ENCODE measurements around the gene AACS.

Gene AACS

DNA sequence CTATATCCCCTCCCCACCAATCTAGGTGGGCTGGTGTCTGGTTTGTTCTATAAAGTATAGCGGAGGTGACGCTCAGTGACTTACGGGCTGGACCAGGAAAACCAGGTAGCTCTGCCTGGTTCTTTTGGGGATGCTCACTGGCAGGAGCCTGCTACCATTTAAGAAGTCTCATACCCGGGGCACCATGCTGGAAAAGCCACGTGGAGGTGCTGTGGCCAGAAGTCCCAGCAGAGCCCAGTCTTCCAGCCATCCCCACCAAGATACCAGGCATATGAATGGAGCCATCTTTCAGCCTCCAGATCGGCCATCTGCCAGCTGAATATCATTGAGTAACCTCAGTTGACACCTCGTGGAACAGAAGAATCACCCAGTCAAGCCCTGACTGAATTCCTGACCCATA is 87.2 kb downstream of the AACS start:
- no peak for DNase-seq (ENCODE audit: low spot score)

DNA sequence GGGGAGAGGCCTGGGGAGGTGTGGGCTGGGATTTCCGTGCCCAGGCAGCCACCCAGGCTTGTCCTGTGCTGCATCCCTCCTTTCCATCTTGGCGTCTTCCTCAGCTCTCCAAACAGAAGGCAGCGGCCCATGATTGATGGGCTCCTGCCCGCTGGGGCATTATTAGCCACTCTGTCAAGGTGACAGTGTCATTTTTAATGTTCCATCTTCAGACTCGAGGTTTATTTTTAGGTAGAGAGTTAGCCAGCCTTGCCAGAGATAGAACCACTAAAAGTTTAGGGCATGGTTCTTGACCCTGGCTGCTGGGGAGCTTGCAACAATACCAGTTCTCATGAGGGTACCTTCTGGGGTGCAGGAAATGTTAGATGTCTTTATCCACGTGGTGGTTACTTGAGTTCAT is 90.1 kb downstream of the AACS start:
- no peak for DNase-seq (ENCODE audit: low spot score)

DNA sequence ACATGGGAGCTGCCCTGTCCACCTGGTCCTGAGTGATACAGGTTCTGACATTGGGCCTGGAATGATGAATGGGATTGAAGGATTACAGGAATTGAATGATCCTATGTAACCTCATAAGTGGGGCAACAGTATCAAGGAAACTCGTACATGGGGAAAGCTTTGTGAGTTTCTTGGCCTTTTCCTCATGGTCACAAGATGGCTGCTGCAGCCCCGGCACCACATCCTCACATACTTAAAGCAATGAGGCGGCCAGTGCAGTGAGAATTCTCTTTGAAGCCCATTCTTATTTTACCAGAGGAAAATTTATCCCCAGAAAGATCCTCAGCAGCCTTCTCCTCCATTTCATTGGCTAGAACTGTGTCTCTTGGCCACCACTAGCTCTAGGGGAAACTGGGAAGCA is 91.9 kb downstream of the AACS start:
- no peak for DNase-seq (ENCODE audit: low spot score)

DNA sequence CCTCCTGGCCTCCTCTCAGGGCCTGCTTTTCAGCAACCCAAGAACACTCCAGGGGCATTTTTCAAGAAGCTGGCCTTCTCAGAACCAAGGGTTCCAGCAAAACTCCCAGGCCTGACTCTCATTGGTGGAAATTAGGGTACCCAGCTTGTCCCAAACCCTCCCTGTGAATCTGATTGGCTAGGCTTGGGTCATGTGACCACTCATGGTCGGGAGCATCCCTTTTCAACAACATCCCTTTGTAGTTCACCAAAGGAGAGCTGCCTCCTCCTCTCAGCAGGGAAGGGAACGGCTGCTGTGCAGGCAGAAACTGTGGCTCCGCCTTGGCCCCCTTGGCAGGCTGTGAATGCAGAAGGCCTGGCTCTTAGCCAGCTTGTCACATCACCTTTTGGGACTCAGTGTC is 94.5 kb downstream of the AACS start:
- no peak for DNase-seq (ENCODE audit: low spot score)

DNA sequence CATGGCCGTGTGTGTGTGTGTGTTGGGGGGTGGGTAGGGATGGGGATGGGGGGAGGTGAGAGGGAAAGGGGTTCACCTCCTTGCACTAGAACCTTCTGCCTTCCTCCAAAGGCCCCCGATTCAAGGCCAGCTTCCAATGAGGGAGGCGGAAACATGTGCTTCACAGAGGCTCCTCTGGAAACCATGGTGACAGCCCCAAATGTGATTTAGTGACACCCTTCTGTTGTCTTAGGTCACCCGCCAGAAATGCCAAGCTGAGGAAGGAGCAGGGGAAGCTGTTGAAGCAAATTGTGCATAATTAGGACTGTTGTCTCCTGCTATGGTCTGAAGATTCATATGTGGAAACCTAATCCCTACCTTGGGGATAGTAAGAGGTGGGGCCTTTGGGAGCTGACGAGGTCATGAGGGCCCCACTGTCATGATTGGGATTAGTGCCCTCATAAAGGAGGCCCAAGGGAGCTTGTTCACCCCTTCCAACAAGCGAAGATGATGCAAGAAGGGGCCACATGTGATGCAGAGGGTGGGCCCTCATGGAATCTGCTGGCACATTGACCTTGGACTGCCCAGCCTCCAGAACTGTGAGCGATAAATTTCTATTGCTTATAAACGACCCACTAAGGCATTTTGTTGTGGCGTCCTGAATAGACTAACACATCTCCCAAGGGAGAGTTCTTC is 95.2 kb downstream of the AACS start:
- DNase-seq (ENCODE audit: low spot score): no peak

DNA sequence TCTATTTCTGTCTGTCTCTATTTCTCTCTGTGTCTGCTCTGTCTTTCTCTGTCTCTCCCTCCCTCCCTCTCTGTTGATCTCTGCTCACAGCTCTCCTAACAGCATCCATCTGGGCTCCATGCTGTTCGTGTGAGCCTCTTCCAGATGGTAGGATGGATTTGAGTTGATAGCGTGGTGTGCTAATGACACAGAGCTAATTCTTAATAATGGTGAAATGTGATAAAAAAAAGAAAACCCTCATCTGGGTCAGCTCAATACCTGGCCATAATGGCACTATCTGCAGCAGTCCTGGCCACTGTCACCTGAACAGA is 96.4 kb downstream of the AACS start:
- peak; percentile 68 for DNase-seq (ENCODE audit: low spot score)

DNA sequence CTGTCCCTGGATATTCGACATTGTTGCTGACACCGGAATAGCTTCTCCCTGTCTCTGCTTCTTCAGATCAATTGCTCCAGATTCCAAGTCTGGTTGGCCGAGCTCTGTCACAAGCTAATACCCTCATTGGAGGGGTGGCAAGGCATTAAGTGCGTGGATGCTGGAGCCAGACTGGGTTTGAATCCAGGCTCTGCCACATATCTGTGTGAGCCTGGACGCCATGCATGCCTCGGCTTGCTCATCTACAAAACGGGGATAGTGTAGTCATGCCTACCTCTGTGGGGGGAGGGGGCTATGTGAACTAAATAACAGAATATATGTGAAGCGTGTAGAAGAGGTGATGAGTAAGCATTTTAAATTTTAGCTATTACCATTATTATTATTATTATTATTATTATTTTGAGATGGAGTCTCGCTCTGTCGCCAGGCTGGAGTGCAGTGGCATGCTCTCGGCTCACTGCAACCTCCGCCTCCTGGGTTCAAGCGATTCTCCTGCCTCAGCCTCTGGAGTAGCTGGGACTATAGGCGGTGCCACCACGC is 97.3 kb downstream of the AACS start:
- no peak for DNase-seq (ENCODE audit: low spot score)

DNA sequence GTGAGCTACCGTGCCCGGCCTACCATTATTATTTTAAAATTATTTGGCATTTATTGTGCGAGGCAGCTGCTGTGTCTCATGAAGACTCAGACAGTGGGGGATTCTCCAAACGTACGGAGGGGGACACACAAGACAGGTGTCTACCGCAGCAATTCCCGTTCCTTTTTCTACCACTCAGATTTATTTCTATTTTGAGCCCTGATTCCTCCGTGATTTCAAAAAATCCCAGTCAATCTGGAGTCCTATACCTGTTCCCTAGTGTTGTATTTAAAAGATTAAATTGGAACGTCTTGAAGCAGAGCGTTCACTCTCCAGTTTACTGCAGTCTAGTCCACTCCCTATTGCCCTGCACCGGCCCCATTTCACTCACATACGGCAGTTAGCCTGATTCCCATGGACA is 97.9 kb downstream of the AACS start:
- DNase-seq (ENCODE audit: low spot score): no peak

DNA sequence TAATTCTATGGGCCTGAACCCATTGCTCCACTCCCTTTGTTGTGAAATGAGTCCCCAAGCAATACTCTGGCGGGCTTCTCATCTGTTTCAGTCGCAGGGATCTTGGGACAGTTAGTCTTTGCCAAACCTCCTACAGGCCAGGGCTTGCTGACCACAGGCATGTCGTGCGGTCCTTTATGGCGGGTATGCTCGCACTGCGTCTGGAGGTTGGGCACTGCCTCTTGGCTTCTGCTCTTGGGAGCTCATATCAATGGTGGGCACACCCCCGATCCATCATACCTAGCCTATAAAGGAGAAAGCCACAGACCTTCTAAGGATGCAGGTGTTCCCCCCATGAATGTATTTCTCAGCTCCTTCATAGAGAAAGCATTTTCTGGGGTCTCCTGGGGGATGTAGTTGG is 99.3 kb downstream of the AACS start:
- no peak for DNase-seq (ENCODE audit: low spot score)

DNA sequence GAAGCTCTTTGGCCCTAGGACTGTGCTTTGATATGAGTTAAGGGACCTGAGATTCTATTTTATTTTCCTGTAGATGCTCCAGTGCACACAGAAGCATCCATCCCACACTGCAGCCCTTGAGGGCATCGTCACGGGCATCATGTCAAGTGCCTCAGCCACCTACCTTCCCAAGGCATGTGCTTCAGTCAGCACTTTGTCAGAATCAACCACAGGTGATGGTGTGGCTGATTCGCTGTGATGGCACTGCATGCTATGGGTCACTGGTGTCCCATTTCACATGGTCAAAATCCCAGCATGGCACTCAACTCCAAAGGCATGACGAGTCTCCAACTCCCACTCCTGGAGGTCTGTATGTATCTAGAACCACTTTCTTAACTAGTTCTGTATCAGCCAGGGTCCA is 100.8 kb downstream of the AACS start:
- DNase-seq (ENCODE audit: low spot score): no peak

DNA sequence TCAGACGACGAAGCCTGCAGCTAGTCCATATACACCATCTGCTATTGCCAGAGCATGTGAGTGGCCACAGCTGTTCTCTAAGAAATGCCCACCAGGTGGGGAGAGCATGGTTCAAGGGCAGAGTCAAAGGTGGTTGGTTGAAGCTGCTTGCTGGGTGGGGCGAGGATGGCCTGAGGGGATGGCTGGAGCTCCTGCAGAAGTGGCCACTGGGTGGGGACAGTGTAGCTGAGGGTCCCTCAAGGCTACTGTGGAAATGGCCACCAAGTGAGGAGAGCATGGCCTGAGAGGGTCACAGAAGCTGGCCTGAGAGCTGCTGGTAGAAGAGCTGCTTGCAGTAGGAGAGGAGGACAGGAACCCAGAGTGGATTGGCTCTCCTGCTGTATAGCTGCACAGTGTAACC is 102.4 kb downstream of the AACS start:
- DNase-seq (ENCODE audit: low spot score): no peak

DNA sequence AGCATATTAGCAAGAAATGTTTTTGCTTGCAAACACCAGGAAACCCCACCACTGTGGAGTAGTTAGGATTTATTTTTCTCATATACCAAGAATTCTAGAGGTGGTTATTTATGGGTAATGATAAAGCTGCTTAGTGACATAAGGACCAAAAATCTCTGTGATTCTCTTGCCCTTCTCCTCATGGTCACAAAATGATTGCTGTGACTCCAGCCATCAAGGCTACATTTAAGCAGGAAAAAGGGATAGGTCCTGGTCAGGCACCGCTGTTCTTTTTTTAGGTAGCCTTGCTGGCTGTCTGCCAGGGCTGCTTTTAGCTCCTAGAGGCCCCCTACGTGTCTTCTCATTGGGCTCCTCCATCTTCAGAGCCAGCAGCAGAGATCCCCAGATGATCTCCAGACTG is 104.2 kb downstream of the AACS start:
- DNase-seq (ENCODE audit: low spot score): no peak

DNA sequence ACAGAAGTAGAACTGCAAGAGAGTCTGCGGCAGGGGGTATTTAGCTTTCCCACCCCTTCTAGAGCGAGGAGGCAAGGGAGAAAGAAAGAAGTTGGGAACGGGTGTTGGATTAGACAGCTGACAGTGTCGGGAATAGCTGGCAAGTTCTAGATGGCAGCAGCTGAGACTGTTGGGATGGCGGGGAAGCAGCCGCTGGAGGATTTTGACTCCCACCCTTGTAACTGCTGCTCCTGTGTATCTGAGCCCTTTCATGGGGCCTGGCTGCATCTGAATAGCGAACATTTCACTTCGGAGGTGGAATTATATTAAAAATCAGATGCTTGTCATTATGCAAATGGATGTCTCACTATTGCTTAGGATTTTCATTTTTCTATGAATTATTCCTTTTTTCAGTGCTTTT is 104.6 kb downstream of the AACS start:
- no peak for DNase-seq (ENCODE audit: low spot score)

DNA sequence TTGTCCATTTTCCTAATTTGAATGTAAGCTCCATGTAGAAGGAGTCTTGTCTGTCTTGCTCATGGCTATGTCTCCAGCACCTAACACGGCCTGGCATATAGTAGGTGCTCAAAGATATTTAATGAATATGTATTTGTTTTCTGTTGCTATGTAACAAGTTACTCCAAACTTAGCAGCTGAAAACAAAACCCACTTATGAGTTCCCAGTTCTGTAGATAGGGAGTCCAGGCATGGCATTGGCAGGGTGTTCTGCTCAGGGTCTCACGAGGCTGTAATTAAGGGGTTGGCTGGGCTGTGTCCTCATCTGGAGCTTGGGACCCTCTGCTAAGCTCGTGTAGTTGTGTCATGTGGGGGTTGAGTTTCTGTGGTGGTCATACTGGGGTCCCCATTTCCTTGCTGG is 106.0 kb downstream of the AACS start:
- no peak for DNase-seq (ENCODE audit: low spot score)

DNA sequence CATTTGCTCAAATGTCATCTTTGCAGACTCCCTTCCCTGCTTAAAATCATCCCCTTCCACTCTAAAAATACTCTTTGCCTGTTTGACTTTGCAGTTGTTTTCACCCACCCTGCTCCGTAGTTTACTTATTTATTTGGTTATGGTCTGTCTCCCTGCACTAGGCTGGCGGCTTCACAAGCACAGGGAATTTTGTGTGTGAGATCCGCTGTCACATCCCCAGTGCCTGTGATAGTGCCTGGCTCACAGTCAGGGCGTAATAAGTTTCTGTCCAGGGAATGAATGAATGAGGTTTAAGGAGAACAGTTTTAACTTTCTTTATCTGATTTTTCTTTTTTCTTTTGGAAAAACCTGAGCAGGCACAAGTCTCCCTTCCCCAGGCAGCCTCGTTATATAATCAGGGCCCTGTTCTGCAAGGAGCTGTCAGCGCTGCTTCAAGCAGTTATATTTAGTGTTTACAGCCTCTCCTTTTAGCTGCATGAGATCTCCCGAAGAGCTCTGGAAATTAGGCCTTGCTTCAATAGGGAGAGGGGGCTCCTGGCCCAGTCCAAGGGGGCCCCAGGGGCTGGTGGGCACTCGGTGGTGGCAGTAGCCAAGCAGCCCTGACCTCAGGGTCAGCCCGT is 107.1 kb downstream of the AACS start:
- DNase-seq (ENCODE audit: low spot score): no peak

DNA sequence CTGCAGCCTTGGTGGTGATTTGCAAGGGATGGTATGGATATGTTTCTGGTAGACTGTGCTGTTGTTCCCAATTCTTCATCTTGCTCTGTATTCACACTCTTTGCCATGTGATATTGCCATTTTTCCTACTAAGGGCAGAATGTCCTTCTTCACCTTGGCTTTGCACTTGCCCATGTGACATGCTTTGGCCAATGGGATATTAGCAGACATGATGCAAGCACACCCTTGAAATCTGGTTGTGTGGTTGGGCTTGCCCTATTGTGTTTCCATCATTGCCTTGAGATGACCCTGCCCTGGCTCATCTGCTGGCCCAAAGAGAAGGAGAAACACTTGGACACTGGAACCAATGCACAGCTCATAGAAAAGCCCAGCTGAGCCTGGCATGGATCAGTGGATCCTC is 110.3 kb downstream of the AACS start:
- DNase-seq (ENCODE audit: low spot score): no peak

DNA sequence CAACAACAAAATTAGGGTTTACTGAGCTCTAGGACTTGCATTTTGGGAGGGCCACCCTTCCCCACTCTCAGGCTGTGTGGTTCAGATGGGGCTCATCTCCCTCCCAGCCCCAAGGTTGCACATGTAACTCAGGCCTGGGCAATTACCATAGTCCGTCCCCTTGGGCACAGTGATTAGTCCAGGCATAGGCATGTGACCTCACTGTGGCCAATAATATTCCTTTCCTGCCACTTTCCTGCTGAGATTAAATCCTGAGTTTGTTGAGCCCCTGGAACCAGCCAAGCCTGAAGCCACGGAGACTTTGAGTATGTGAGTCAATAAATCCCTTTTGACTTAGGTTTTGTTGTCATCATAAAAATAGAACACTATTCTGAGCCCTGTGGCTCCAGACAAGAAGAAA is 113.0 kb downstream of the AACS start:
- no peak for DNase-seq (ENCODE audit: low spot score)

DNA sequence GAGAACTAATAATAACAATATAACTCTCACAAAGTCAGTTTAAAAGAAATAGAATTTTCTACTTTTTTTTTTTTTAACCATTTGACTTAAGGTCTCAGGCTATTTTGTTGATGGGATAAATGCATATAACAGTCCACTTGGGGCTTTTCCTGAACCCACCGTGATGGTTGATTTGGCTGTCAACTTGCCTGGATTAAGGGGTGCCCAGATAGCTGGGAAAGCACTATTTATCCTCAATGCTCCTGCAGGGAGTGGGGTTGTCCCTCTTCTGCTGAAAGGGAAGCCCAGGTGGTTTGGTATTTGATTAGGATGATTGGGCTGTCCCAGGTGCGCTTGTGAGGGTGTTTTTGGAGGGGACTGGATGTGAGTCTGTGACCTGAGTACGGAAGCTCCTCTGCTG is 114.9 kb downstream of the AACS start:
- DNase-seq (ENCODE audit: low spot score): no peak

DNA sequence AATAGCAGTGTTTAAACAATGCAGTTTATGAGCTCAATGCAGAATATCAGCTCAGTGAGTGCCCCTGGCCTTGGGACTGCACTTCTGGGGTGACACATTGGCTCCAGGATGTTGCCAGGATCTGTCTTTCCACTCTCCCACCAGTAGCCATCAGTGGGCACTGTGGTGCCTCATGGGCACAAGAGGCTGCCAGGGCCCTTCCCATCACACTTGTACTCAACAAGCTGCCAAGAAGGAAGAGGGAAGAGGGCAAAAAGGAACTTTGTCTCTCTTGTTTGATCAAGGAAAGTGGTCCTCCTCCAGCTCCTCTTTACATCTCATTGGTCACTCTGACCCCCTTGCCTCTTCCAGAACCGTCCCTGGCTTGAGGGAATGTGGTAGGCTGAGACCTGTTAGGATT is 115.9 kb downstream of the AACS start:
- no peak for DNase-seq (ENCODE audit: low spot score)

DNA sequence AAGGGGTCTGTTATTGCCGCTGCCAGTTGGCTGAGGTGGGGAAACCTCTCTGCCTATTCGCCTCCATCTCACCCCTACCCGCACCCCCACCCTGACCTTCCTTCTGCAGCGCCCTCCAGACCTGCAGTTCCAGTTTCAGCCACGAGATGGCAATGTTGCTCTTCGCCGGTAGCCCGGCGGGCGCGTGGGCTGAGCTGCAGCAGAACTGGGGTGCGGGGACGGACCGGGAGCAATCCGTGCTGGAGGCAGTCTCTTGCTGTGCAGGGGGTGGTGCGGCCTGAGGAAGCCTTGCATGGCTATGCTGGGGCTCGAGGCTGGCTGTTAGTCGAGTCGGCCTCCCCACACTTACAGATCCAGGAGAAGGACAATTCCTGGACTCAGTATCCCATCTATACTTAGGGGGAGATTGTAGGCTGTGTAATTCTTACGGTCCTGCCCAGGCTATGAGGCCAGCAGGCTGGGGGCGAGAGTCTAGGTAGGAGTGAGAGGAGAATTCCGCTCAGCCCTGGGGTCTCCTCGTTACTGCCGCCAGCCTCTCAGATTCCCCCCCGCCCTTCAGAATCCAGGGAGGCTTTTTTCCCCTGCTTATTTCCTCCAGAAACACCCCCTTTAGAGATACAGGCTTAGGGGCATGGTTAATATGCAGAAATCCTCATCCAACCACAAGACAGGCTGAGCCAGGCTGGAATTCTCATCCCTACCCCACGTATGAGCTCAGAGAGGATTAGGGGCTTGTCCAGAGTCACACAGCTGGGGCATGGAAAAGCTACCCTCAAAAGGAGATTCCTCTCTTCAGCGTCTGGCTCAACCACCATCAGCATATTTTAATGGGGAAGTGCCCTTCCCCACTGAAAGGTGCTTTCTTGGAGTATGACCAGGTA is 118.2 kb downstream of the AACS start:
- peak; percentile 94 for DNase-seq (ENCODE audit: low spot score)

DNA sequence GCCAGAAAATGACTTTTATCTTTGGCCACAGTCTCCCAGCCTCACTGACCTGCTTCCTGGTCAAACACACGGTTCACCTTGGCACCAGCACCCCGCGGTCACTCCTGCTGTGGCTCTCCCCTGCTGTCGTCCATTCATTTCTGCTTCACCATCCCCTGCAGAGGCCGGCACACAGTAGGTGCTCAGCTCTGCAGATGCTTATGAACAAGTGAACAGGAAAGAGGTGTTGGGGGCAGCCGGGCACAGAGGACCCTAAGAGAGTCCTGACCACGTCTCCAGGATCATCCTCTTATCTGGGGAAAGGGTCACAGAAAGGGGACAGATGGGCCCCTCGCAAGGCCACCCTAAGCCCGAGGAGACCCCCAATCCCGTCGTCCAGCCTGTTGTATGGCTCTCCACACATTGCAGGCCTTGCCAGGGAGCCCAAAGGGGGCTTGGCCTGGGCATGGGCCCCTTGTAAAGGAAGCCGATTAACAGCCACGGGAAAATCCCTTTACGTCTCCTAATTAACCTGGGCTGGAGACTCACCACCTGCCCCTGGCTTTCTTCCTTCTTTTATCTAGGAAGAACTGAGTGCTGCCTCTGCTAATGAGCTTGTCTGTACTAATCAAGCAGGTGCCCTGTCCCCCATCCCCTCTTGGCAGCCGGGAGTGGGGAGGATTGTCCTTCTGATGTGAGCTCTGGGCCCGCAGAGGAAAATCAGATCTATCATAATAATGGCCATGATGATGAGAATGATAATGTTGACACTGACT is 119.2 kb downstream of the AACS start:
- DNase-seq (ENCODE audit: low spot score): no peak

DNA sequence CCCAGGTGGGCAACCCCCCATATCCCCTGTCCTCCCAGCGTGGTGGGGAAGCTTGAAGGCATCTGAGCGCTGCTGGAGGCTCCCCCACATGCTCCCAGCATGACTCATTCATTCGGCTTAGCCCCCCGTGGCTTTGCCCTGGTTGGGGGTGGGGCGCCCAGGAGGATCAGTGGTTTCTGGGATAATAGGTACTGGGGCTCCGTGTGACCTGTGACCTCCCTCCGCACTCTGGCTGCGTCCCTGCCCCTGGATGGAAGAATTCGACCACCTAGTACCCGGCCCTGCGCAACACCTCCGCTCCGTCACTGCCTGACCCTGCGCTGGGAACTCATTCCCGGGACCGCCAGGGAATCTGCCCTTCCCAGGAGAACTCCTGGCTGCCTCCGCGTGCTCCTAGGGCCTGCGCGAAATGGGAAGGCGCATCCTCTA is 120.1 kb downstream of the AACS start:
- no peak for DNase-seq (ENCODE audit: low spot score)
